Pancreas (tissue), 10 donors: ENCODE data around the gene ATRX. TPM values are rescaled to one million over a fixed set of nuclear protein-coding genes. Genes with fewer than 3 reads are reported as not detected.
"Not testable (repeated sequence)": the region's sequence is repeated elsewhere in the genome, so short reads cannot be mapped to it uniquely, and the experiment has no call there.

Experiments
- ATAC-seq, 4 donors: fragments of 200-7000 bp; cut with Tn5 transposase; one replicate each; pipeline versions ENCODE4 v1.8.0 to v1.9.1; 2020; ENCODE audit warnings: mild to moderate bottlenecking in 4 of 4, moderate library complexity in 4 of 4
- DNase-seq, 6 donors: peaks; one replicate each; pipeline ENCODE4 v3.0.0-alpha.2; 2020
- FAIRE-seq: peaks from 2 replicates; lab custom pipeline; 2012; peaks lifted over from hg19 to GRCh38; lab: Jason Lieb, UNC
- H3K27ac ChIP-seq, 4 donors: fragments of 200-600 bp; sonication (generic); 1 replicate in 3 of 4; 2 replicates in 1 of 4; pipeline versions ENCODE4 v1.5.0 to v1.8.0; 2020
- H3K27me3 ChIP-seq, 4 donors: fragments of 200-600 bp; one replicate each; pipeline ENCODE4 v1.8.0; 2021
- H3K36me3 ChIP-seq, 3 donors: fragments of 200-600 bp; sonication (generic) in 1 of 3; one replicate each; pipeline versions ENCODE4 v1.5.0 to v1.8.0; 2020 to 2021
- H3K4me1 ChIP-seq, 3 donors: fragments of 200-600 bp; one replicate each; pipeline ENCODE4 v1.8.0; 2021
- H3K4me3 ChIP-seq, 4 donors: fragments of 200-600 bp; sonication (generic) in 2 of 4; one replicate each; pipeline versions ENCODE4 v1.5.0 to v1.8.0; 2020 to 2021
- H3K9me3 ChIP-seq, 4 donors: fragments of 200-600 bp; one replicate each; pipeline ENCODE4 v1.8.0; 2021
- CTCF ChIP-seq, 4 donors: fragments of 200-600 bp; sonication (generic) in 3 of 4; IDR thresholded peaks; one replicate each; pipeline versions ENCODE4 v1.5.0 to v1.8.0; 2021; ENCODE audit warnings: antibody characterized with exemption in 4 of 4
- WGBS, 2 donors: extraction: QIAGEN DNeasy Blood & Tissue Kit; methylation state at CpG; one replicate each; pipeline ENCODE4 v1.1.7; 2013; 5-methylcytosine and 5-hydroxymethylcytosine counted together
- intact Hi-C, 3 donors: fragments of 100-400 bp; cut with DNase I; formaldehyde crosslinking; loops; one replicate each; pipeline versions ENCODE4 v1.11.1 to v1.14.2; 2022
- polyA plus RNA-seq, 2 donors: library from polyadenylated mRNA; stranded (reverse); fragments of 200-250 nt; gene quantifications; one replicate each; pipeline ENCODE4 v1.2.3, GENCODE V29; 2013
- total RNA-seq, 6 donors: library from RNA; stranded (reverse); fragmentation: NEBNext Ultra II Directional in 4 of 6; extraction: Animal tissue kit (Norgen Biotek cat#: 25700) in 4 of 6; gene quantifications; one replicate each; pipeline versions ENCODE4 v1.2.1 to v1.2.4, GENCODE V29; 2021 to 2023
- donor health status: healthy with polysubstance abuse.
- donor health status: DM: no; HTN: no; CAD: no; lungs with moderate emphysema.
- donor health status: DM: no; HTN: no; CAD: no.
- donor health status: control.
- donor health status: control.
- donor health status: Bipolar disorder and iron deficiency.
- donor health status: DM: yes; HTN: yes; CAD: no.
- donor health status: DM: no; HTN: no; CAD: no.
- donor health status: DM: no; HTN: no; CAD: no.
- donor health status: DM: yes; HTN: yes; CAD: no.

Gene ATRX
- total and polyA plus RNA-seq, 8 donors, result 11.3 to 57.2 (median 41.5) TPM

GRCh38 chrX:77638397-77638796 lies 147.6 kb downstream of the ATRX start:
- no peak overlapping the region for H3K27ac ChIP-seq
- ATAC-seq, result no peak
- H3K27me3 ChIP-seq, result no peaks in the 10 kb centered on the region
- 87 to 93% methylated on average over 8 of the region's 8 CpGs for WGBS, 2 donors
- H3K4me1 ChIP-seq, result no peaks in the 10 kb centered on the region
- FAIRE-seq, result no peak
- H3K9me3 ChIP-seq, result no peaks in the 10 kb centered on the region
- intact Hi-C loops, result no loop called here
- no peak for TF ChIP-seq CTCF (IDR thresholded peaks at IDR 0.05)
- H3K36me3 ChIP-seq, result no peaks in the 10 kb centered on the region
- no peak overlapping the region for H3K4me3 ChIP-seq
- DNase-seq, result no peak

GRCh38 chrX:77635373-77635772 lies 150.6 kb downstream of the ATRX start:
- Histone ChIP-seq H3K36me3 (no peaks in the 10 kb centered on the region), H3K27ac (no peak overlapping the region), H3K9me3 (no peaks in the 10 kb centered on the region), H3K4me3 (no peak overlapping the region), H3K27me3 (no peaks in the 10 kb centered on the region), H3K4me1 (no peaks in the 10 kb centered on the region)
- intact Hi-C loops, result no loop called here
- ATAC-seq (no peak), DNase-seq (no peak), FAIRE-seq (no peak)
- WGBS, 2 donors, result 67 to 94% methylated on average over 2 of the region's 2 CpGs
- TF ChIP-seq CTCF (IDR thresholded peaks at IDR 0.05), result no peak

- Histone ChIP-seq H3K36me3 (no peaks in the 10 kb centered on the region), H3K4me1 (no peaks in the 10 kb centered on the region), H3K4me3 (no peak overlapping the region), H3K27ac (no peak overlapping the region), H3K27me3 (no peaks in the 10 kb centered on the region), H3K9me3 (no peaks in the 10 kb centered on the region)
- FAIRE-seq (no peak), ATAC-seq (no peak), DNase-seq (no peak)
- peak in 1 of 4 donors; percentile 9 for TF ChIP-seq CTCF (IDR thresholded peaks at IDR 0.05)
- intact Hi-C loops, result no loop called here
- WGBS, 2 donors, result 77 to 96% methylated on average over 1 of the region's 1 CpG
Measured at GRCh38 chrX:77628294-77629025, 157.6 kb downstream of the ATRX start.

- H3K4me1 ChIP-seq, result no peaks in the 10 kb centered on the region
- ATAC-seq (no peak), FAIRE-seq (no peak), DNase-seq (no peak)
- no peaks in the 10 kb centered on the region for H3K9me3 ChIP-seq
- WGBS, 2 donors, result 84 to 89% methylated on average over 9 of the region's 9 CpGs
- TF ChIP-seq CTCF (IDR thresholded peaks at IDR 0.05), result no peak
- H3K27me3 ChIP-seq, result peaks cover 0 to 6% (median 0%) of the 10 kb centered on the region in 4 donors
- no peak overlapping the region for H3K27ac ChIP-seq
- H3K36me3 ChIP-seq, result no peaks in the 10 kb centered on the region
- no peak overlapping the region for H3K4me3 ChIP-seq
- intact Hi-C loops, result no loop called here
Measured at GRCh38 chrX:77622672-77623071, 163.3 kb downstream of the ATRX start.

- H3K27ac ChIP-seq, result no peak overlapping the region
- ATAC-seq (no peak), DNase-seq (no peak), FAIRE-seq (no peak)
- peaks cover 0 to 6% (median 0%) of the 10 kb centered on the region in 4 donors for H3K27me3 ChIP-seq
- H3K4me1 ChIP-seq, result no peaks in the 10 kb centered on the region
- no peaks in the 10 kb centered on the region for H3K36me3 ChIP-seq
- intact Hi-C loops, result no loop called here
- no peak for TF ChIP-seq CTCF (IDR thresholded peaks at IDR 0.05)
- no peak overlapping the region for H3K4me3 ChIP-seq
- 58 to 63% methylated on average over 3 of the region's 3 CpGs for WGBS, 2 donors
- no peaks in the 10 kb centered on the region for H3K9me3 ChIP-seq
Measured at GRCh38 chrX:77622233-77622632, 163.8 kb downstream of the ATRX start.

GRCh38 chrX:77621453-77621852 lies 164.6 kb downstream of the ATRX start:
- ATAC-seq, H3K4me1 ChIP-seq, DNase-seq, FAIRE-seq, H3K27me3 ChIP-seq, intact Hi-C loops, H3K9me3 ChIP-seq, H3K36me3 ChIP-seq, H3K4me3 ChIP-seq, H3K27ac ChIP-seq: not testable (repeated sequence)
- WGBS, 2 donors, result 73 to 88% methylated on average over 5 of the region's 5 CpGs
